GM23338 (cell line): ENCODE data around the gene GCN1.

Source experiments
- CREB1 ChIP-seq: fragments of 250-450 bp; sonication (Bioruptor Pico); IDR thresholded peaks from 2 replicates; pipeline ENCODE4 v1.5.0; 2020; ENCODE audit warnings: low read depth, mild to moderate bottlenecking, moderate library complexity
- CTCF ChIP-seq, 2 experiments: fragments of 200-600 bp in 1 of 2; sonication (generic) in 1 of 2; conservative IDR thresholded peaks; 2 replicates each; pipeline versions ENCODE4 v1.5.1 to v1.6.1; 2016 to 2017; ENCODE audit warnings: antibody characterized with exemption in 2 of 2, low read depth in 2 of 2, mild to moderate bottlenecking in 2 of 2, moderate library complexity in 1 of 2
- ETS1 ChIP-seq: IDR thresholded peaks from 2 replicates; pipeline ENCODE4 v1.6.1; 2016; ENCODE audit warnings: antibody characterized with exemption
- EZH2 ChIP-seq: fragments of 200-600 bp; sonication (generic); IDR thresholded peaks from one replicate; pipeline ENCODE4 v1.8.0; 2017; ENCODE audit warnings: antibody characterized with exemption, mild to moderate bottlenecking, low read depth; ENCODE audit not compliant: unreplicated experiment
- EZH2phosphoT487 ChIP-seq: fragments of 200-600 bp; sonication (generic); IDR thresholded peaks from one replicate; pipeline ENCODE4 v1.8.1; 2018; ENCODE audit warnings: antibody characterized with exemption; ENCODE audit not compliant: unreplicated experiment
- POLR2AphosphoS5 ChIP-seq: IDR thresholded peaks from 2 replicates; pipeline ENCODE4 v1.6.1; 2016; ENCODE audit warnings: antibody characterized with exemption, low read depth
- REST ChIP-seq: IDR thresholded peaks from one replicate; pipeline ENCODE4 v1.6.1; 2018; ENCODE audit warnings: antibody characterized with exemption; ENCODE audit not compliant: unreplicated experiment
- ZNF114 ChIP-seq: fragments of 250-450 bp; sonication (Bioruptor Pico); IDR thresholded peaks from 2 replicates; pipeline ENCODE4 v1.5.0; 2020; ENCODE audit warnings: mild to moderate bottlenecking, moderate library complexity

GRCh38 chr12:120132863-120133385 lies 61.6 kb downstream of the GCN1 start:
- TF ChIP-seq CTCF (conservative IDR thresholded peaks at IDR 0.05; ENCODE audit: low read depth in 2 of 2): no peak
- TF ChIP-seq EZH2: no peak
- TF ChIP-seq CREB1 (CRISPR knock-in tag): no peak
- TF ChIP-seq POLR2AphosphoS5: no peak
- no peak for TF ChIP-seq REST
- TF ChIP-seq EZH2phosphoT487: no peak
- no peak for TF ChIP-seq ZNF114 (CRISPR knock-in tag)
- TF ChIP-seq ETS1: no peak
